ENCODE results near the gene EHF. TPM values are rescaled to one million over a fixed set of nuclear protein-coding genes. Genes with fewer than 3 reads are reported as not detected.

EHF gene
- total RNA-seq, 2 donors from 2014 or later: 0.78 TPM; not detected in 1

DNA sequence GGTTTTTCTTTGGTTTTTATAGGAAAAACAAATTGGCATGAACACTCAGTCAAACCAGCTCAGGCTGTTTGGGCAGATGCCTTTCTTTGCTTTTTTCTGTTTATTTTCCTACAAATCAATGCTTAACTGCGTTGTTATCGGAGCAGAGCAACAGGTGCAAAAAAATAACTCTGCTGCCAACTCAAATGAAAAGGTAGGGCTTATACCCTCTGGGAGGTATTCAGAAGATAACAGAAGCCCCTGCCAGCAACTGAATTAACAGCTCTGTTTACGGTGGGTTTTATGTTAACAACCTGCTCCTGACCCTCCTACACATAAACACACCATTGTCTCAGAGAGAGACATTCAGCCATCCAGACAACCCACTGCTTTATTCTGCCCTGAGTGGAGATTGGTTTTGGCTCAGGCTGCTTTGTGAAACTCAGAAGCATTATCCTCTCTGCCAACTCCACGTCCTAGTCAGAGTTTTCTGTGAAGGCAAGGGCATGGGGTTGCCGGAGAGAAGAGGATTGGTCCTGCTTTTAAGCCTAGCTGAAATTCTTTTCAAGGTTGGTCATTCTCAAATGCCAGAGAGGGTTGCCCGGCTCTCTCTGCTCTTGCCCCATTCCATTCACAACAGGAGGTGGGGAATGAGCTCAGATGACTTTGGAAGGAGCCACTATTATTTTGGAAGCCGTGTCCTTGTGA lies 11.4 kb downstream of the EHF start:
- H3K27me3 ChIP-seq: no peaks in the 10 kb centered on the region
- peaks cover 0 to 14% of the 10 kb centered on the region in 2 donors for H3K4me1 ChIP-seq
- DNase-seq (ENCODE audit: low spot score): no peak
- no peaks in the 10 kb centered on the region for H3K9me3 ChIP-seq
- H3K27ac ChIP-seq: peak overlapping the region in 1 of 2 donors; percentile 43
- TF ChIP-seq, protein P1, sequence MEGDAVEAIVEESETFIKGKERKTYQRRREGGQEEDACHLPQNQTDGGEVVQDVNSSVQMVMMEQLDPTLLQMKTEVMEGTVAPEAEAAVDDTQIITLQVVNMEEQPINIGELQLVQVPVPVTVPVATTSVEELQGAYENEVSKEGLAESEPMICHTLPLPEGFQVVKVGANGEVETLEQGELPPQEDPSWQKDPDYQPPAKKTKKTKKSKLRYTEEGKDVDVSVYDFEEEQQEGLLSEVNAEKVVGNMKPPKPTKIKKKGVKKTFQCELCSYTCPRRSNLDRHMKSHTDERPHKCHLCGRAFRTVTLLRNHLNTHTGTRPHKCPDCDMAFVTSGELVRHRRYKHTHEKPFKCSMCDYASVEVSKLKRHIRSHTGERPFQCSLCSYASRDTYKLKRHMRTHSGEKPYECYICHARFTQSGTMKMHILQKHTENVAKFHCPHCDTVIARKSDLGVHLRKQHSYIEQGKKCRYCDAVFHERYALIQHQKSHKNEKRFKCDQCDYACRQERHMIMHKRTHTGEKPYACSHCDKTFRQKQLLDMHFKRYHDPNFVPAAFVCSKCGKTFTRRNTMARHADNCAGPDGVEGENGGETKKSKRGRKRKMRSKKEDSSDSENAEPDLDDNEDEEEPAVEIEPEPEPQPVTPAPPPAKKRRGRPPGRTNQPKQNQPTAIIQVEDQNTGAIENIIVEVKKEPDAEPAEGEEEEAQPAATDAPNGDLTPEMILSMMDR (IDR thresholded peaks at IDR 0.05): no peak
- H3K36me3 ChIP-seq: no peaks in the 10 kb centered on the region
- no peak overlapping the region for H3K4me3 ChIP-seq

DNA sequence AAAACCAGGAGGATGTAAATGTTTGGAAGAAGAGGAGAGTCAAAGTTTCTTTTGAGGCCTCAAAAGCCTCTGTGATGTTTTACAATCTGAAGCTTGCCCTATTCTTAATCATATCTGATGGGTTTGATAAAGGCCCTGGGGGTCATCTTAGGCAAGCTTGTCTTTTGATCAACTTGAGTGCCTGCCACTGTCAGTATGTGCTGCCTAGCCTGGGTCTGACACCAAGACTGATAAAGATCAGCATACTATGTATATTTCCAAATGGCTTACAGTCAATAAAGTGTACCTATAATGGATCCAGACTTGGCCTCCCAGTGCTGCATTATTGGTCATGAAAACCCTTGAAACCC lies 12.7 kb downstream of the EHF start:
- TF ChIP-seq, protein P1 (IDR thresholded peaks at IDR 0.05): no peak

DNA sequence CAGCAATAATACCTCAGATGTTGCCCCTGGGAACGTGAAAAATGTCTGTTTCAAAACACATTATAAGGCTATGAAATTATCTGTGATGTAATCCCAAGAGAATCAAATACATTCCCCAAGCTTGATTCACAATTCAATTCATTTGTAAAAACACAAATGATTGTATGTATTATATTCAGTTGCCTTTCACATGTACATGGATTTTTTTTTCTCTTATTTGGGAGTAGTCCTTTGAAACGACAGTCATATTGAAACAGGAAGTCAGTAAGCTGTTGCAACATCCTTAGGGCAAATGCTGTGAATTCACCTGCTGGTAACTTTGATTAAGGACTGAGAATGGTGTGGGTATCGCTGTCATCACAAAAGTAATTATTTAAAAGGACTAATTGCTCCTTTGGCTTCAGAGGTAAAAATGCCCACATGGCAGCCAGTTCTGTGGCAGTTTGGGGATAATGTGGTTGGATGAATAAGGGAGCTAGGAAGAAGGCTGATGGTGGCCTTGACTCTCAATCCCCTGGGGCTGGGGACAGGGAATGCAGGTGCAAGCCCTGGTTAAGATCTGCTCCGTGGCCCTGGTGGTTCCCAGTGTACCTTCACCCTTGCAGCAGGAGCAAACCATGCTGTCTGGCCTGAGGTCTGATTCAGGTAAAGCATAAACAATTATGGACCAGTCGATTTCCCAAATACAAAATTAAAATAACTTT lies 13.2 kb downstream of the EHF start:
- H3K36me3 ChIP-seq: no peaks in the 10 kb centered on the region
- peaks cover 0 to 14% of the 10 kb centered on the region in 2 donors for H3K4me1 ChIP-seq
- H3K9me3 ChIP-seq: no peaks in the 10 kb centered on the region
- no peak overlapping the region for H3K4me3 ChIP-seq
- no peak for DNase-seq (ENCODE audit: low spot score)
- TF ChIP-seq, protein P1 (IDR thresholded peaks at IDR 0.05): no peak
- no peaks in the 10 kb centered on the region for H3K27me3 ChIP-seq
- no peak overlapping the region for H3K27ac ChIP-seq

More for the DNA sequence above, 12.7 kb downstream of the EHF start:
- Histone ChIP-seq H3K4me3 (no peak overlapping the region), H3K4me1 (peaks cover 0 to 14% of the 10 kb centered on the region in 2 donors), H3K27ac (no peak overlapping the region), H3K36me3 (no peaks in the 10 kb centered on the region), H3K27me3 (no peaks in the 10 kb centered on the region), H3K9me3 (no peaks in the 10 kb centered on the region)
- no peak for DNase-seq (ENCODE audit: low spot score)

DNA sequence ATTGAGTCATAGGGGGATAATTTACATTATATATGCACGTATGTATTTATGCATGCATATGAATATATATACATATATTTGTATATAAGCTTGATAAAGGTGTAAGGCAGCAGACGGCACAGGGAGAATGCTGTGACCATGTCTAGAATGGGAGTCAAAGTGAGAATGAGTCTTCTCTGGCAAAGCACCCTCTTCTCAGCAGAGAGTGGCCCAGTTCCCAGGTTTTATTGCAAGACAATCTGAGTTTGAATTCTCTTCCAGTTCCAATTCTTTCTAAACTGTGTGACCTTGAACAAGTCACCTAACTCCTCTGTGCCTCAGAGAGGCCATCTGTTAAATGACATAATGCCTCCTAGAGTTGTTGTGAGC lies 13.8 kb downstream of the EHF start:
- Histone ChIP-seq H3K27me3 (no peaks in the 10 kb centered on the region), H3K36me3 (no peaks in the 10 kb centered on the region), H3K9me3 (no peaks in the 10 kb centered on the region), H3K4me1 (peaks cover 0 to 14% of the 10 kb centered on the region in 2 donors), H3K27ac (no peak overlapping the region), H3K4me3 (no peak overlapping the region)
- no peak for DNase-seq (ENCODE audit: low spot score)
- TF ChIP-seq, protein P1 (IDR thresholded peaks at IDR 0.05): no peak

DNA sequence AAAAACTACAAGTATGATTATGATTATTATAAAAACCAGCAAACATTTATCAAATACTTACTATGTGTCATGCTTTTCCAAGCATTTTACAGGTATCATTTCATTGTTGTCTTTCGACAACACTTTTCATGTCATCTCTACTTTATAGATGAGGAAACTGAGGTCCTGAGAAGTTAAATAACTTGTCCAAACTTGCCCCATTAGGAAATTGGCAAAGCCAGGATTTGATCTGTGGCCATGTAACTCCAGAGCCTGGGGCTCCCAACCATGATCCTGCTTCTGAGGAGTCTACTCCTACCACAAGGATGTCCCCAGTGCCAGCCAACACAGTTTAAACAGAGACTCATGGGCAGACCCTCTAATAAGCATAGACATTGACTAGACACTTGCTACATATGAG lies 15.2 kb downstream of the EHF start:
- DNase-seq (ENCODE audit: low spot score): no peak
- TF ChIP-seq, protein P1 (IDR thresholded peaks at IDR 0.05): no peak
- no peak overlapping the region for H3K4me3 ChIP-seq
- H3K27me3 ChIP-seq: no peaks in the 10 kb centered on the region
- no peak overlapping the region for H3K27ac ChIP-seq
- H3K9me3 ChIP-seq: no peaks in the 10 kb centered on the region
- peaks cover 0 to 14% of the 10 kb centered on the region in 2 donors for H3K4me1 ChIP-seq
- no peaks in the 10 kb centered on the region for H3K36me3 ChIP-seq

Measured in right atrium auricular region (tissue), 2 donors.